ENCODE measurements around the gene BSN. TPM values are rescaled to one million over a fixed set of nuclear protein-coding genes. Genes with fewer than 3 reads are reported as not detected.

The BSN gene
- total RNA-seq, 1 experiment from 2014 or later: 0.28 TPM

GRCh38 chr3:49711489-49711888 is 157.2 kb downstream of the BSN start:
- Histone ChIP-seq H3K27ac (no peak overlapping the region), H3K36me3 (ENCODE audit: low read depth) (no peaks in the 10 kb centered on the region), H4K20me1 (ENCODE audit: insufficient read depth) (no peaks in the 10 kb centered on the region), H3F3A (ENCODE audit: insufficient read depth, low read depth) (peaks cover 8% of the 10 kb centered on the region; the same call in 1 of the 2 replicates), H2AFZ (no peak overlapping the region), H3K9me3 (ENCODE audit: insufficient read depth, low read depth) (no peaks in the 10 kb centered on the region), H3K79me2 (ENCODE audit: low read depth) (no peaks in the 10 kb centered on the region), H3K4me2 (no peak overlapping the region), H3K27me3 (ENCODE audit: insufficient read depth, low read depth) (no peaks in the 10 kb centered on the region), H3K9me2 (ENCODE audit: insufficient read depth) (no peaks in the 10 kb centered on the region), H3K4me1 (replicated peaks; ENCODE audit: insufficient read depth) (no peaks in the 10 kb centered on the region), H3K4me3 (no peak overlapping the region)
- POLR2A ChIA-PET (ENCODE audit: unreplicated experiment): no interaction called here
- TF ChIP-seq CTCF (conservative IDR thresholded peaks at IDR 0.05): no peak
- no peak for TF ChIP-seq EZH2 (IDR thresholded peaks at IDR 0.05; ENCODE audit: low read depth)
- CTCF ChIA-PET: no interaction called here
- DNase-seq: no peak
- intact Hi-C loops (cut with micrococcal nuclease; ENCODE audit: unreplicated experiment): loop anchor here (10.0 kb wide), 1 partner anchor 393 kb away; no protein-coding TSS in a partner anchor
- BruUV-seq (replicated peaks): no TSS peak

- TF ChIP-seq CTCF (conservative IDR thresholded peaks at IDR 0.05): no peak
- TF ChIP-seq EZH2 (IDR thresholded peaks at IDR 0.05; ENCODE audit: low read depth): no peak
- no peak overlapping the region for H3K4me2 ChIP-seq
Observed at GRCh38 chr3:49712166-49712565, 157.9 kb downstream of the BSN start.

GRCh38 chr3:49712631-49713317 is 158.5 kb downstream of the BSN start:
- Histone ChIP-seq H3K4me2 (no peak overlapping the region), H2AFZ (no peak overlapping the region), H3K9me2 (ENCODE audit: insufficient read depth) (no peaks in the 10 kb centered on the region), H3K79me2 (ENCODE audit: low read depth) (no peaks in the 10 kb centered on the region), H3K9me3 (ENCODE audit: insufficient read depth, low read depth) (no peaks in the 10 kb centered on the region), H4K20me1 (ENCODE audit: insufficient read depth) (no peaks in the 10 kb centered on the region), H3K36me3 (ENCODE audit: low read depth) (no peaks in the 10 kb centered on the region), H3F3A (ENCODE audit: insufficient read depth, low read depth) (peaks cover 8% of the 10 kb centered on the region; the same call in 1 of the 2 replicates), H3K27ac (no peak overlapping the region), H3K4me3 (no peak overlapping the region), H3K4me1 (replicated peaks; ENCODE audit: insufficient read depth) (no peaks in the 10 kb centered on the region), H3K27me3 (ENCODE audit: insufficient read depth, low read depth) (no peaks in the 10 kb centered on the region)
- BruUV-seq (replicated peaks): no TSS peak
- CTCF ChIA-PET: interaction anchor here (0.6 kb wide), 1 partner anchor 89 kb away, joined by 4 read pairs; no protein-coding TSS in a partner anchor
- POLR2A ChIA-PET (ENCODE audit: unreplicated experiment): no interaction called here
- intact Hi-C loops (cut with micrococcal nuclease; ENCODE audit: unreplicated experiment): loop anchor here (10.0 kb wide), 1 partner anchor 392 kb away; no protein-coding TSS in a partner anchor
- no peak for TF ChIP-seq EZH2 (IDR thresholded peaks at IDR 0.05; ENCODE audit: low read depth)
- TF ChIP-seq CTCF (conservative IDR thresholded peaks at IDR 0.05): no peak
- DNase-seq: no peak

More at GRCh38 chr3:49712166-49712565, 157.9 kb downstream of the BSN start:
- no peak overlapping the region for H3K27ac ChIP-seq
- BruUV-seq (replicated peaks): no TSS peak
- H3K4me3 ChIP-seq: no peak overlapping the region
- H3K9me2 ChIP-seq (ENCODE audit: insufficient read depth): no peaks in the 10 kb centered on the region
- no peaks in the 10 kb centered on the region for H3K27me3 ChIP-seq (ENCODE audit: insufficient read depth, low read depth)
- H3K79me2 ChIP-seq (ENCODE audit: low read depth): no peaks in the 10 kb centered on the region
- no peak for DNase-seq
- H3F3A ChIP-seq (ENCODE audit: insufficient read depth, low read depth): peaks cover 8% of the 10 kb centered on the region; the same call in 1 of the 2 replicates
- H2AFZ ChIP-seq: no peak overlapping the region
- POLR2A ChIA-PET (ENCODE audit: unreplicated experiment): no interaction called here
- H3K36me3 ChIP-seq (ENCODE audit: low read depth): no peaks in the 10 kb centered on the region
- CTCF ChIA-PET: interaction anchor here (0.6 kb wide), 1 partner anchor 90 kb away, joined by 4 read pairs; no protein-coding TSS in a partner anchor
- no peaks in the 10 kb centered on the region for H3K9me3 ChIP-seq (ENCODE audit: insufficient read depth, low read depth)
- intact Hi-C loops (cut with micrococcal nuclease; ENCODE audit: unreplicated experiment): loop anchor here (10.0 kb wide), 1 partner anchor 393 kb away; no protein-coding TSS in a partner anchor
- no peaks in the 10 kb centered on the region for H3K4me1 ChIP-seq (replicated peaks; ENCODE audit: insufficient read depth)
- H4K20me1 ChIP-seq (ENCODE audit: insufficient read depth): no peaks in the 10 kb centered on the region
